Raji (cell line): Measurements from ENCODE around the gene CEP350.

Experiments used
- POLR2A ChIP-seq: IDR thresholded peaks from 2 replicates; pipeline ENCODE4 v1.6.1; 2011; ENCODE audit warnings: low read depth, low read length, control low read depth; ENCODE audit not compliant: insufficient read depth

The CEP350 gene

GRCh38 chr1:180066150-180066549 is 111.5 kb downstream of the CEP350 start:
- TF ChIP-seq POLR2A = no peak

- TF ChIP-seq POLR2A = no peak
Observed at GRCh38 chr1:180070286-180070685, 115.7 kb downstream of the CEP350 start.

GRCh38 chr1:180071759-180072158 is 117.1 kb downstream of the CEP350 start:
- no peak for TF ChIP-seq POLR2A

- no peak for TF ChIP-seq POLR2A
Observed at GRCh38 chr1:180080439-180080838, 125.8 kb downstream of the CEP350 start.

- no peak for TF ChIP-seq POLR2A
Observed at GRCh38 chr1:180081474-180081873, 126.9 kb downstream of the CEP350 start.

- TF ChIP-seq POLR2A = no peak
Observed at GRCh38 chr1:180083164-180083563, 128.6 kb downstream of the CEP350 start.

- no peak for TF ChIP-seq POLR2A
Observed at GRCh38 chr1:180084867-180085266, 130.3 kb downstream of the CEP350 start.

- no peak for TF ChIP-seq POLR2A
Observed at GRCh38 chr1:180085331-180085730, 130.7 kb downstream of the CEP350 start.

- TF ChIP-seq POLR2A = no peak
Observed at GRCh38 chr1:180092931-180093650, 138.5 kb downstream of the CEP350 start.

- TF ChIP-seq POLR2A = no peak
Observed at GRCh38 chr1:180094705-180095295, 140.2 kb downstream of the CEP350 start.

GRCh38 chr1:180096584-180097325 is 142.1 kb downstream of the CEP350 start:
- no peak for TF ChIP-seq POLR2A

- no peak for TF ChIP-seq POLR2A
Observed at GRCh38 chr1:180097326-180097605, 142.7 kb downstream of the CEP350 start.

- no peak for TF ChIP-seq POLR2A
Observed at GRCh38 chr1:180101411-180101810, 146.8 kb downstream of the CEP350 start.

GRCh38 chr1:180103819-180104218 is 149.2 kb downstream of the CEP350 start:
- no peak for TF ChIP-seq POLR2A

- TF ChIP-seq POLR2A = no peak
Observed at GRCh38 chr1:180112091-180112490, 157.5 kb downstream of the CEP350 start.

GRCh38 chr1:180112984-180113647 is 158.5 kb downstream of the CEP350 start:
- no peak for TF ChIP-seq POLR2A
